ENCODE results near the gene PACC1. TPM values are rescaled to one million over a fixed set of nuclear protein-coding genes. Genes with fewer than 3 reads are reported as not detected.

Gene PACC1
- polyA plus RNA-seq, 2 of the 4 experiments (the other 2 are of a cell fraction): 11.9 to 19.6 TPM

- Histone ChIP-seq H3K4me2 (no peak overlapping the region), H3K9me3 (no peaks in the 10 kb centered on the region), H3K4me1 (no peaks in the 10 kb centered on the region), H3K4me3 (no peak overlapping the region), H3K27ac (no peak overlapping the region)
- FAIRE-seq (no peak), ATAC-seq (no peak), DNase-seq (ENCODE audit: low read depth in 1 of 2, low spot score in 1 of 2) (no peak)
- TF ChIP-seq NFE2L2 (conservative IDR thresholded peaks at IDR 0.05; ENCODE audit: low read length) (no peak), ZFP36 (IDR thresholded peaks at IDR 0.05; ENCODE audit: borderline replicate concordance, partially characterized antibody) (no peak), NPAS2 (CRISPR knock-in tag; IDR thresholded peaks at IDR 0.05; ENCODE audit: borderline replicate concordance) (no peak), KDM1A (IDR thresholded peaks at IDR 0.05; ENCODE audit: low read depth) (no peak), FOSL2 (IDR thresholded peaks at IDR 0.05) (no peak), FOSL2 (CRISPR knock-in tag; IDR thresholded peaks at IDR 0.05) (no peak), ZC3H11A (IDR thresholded peaks at IDR 0.05) (no peak), HOXB13 (CRISPR knock-in tag; IDR thresholded peaks at IDR 0.05; ENCODE audit: low read depth) (no peak), EP300 (IDR thresholded peaks at IDR 0.05) (no peak)
- CTCF ChIA-PET: interaction anchor here (1.1 to 1.6 kb wide), 2 partner anchors 126 to 281 kb away, joined by 4 to 9 read pairs; no protein-coding TSS in a partner anchor
- WGBS (ENCODE audit: missing lambda C conversion rate): 96% methylated on average over 10 of the region's 10 CpGs
- POLR2A ChIA-PET: no interaction called here
These were observed 62.9 kb downstream of the PACC1 start for GRCh38 chr1:212351588-212352362.

DNA sequence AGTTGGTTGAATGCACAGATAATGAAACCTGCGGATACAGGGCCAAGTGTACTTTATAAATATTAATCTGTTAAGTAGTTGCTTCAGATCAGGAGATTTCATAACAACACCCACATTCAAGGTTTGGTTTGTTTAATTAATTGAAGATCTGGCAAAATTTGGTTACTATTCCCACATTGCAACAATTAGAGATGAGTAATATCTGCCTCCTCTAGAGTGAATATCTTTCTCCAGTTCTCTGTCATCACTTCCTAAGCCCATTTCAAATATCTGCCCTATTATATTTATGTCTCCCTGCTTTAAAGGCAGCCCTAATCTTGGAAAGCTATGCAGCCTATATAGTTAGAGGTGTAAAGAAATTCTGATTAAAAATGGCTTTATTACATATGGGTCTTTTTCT is 68.1 kb downstream of the PACC1 start:
- CTCF ChIA-PET: interaction anchor here (1.1 to 2.6 kb wide), 3 partner anchors 15 to 276 kb away, joined by 3 to 12 read pairs (median 5); no protein-coding TSS in a partner anchor
- H3K9me3 ChIP-seq: no peaks in the 10 kb centered on the region
- FAIRE-seq (no peak), ATAC-seq (no peak), DNase-seq (ENCODE audit: low read depth in 1 of 2, low spot score in 1 of 2) (no peak)
- WGBS (ENCODE audit: missing lambda C conversion rate): 95% methylated on average over 1 of the region's 1 CpG
- no peaks in the 10 kb centered on the region for H3K4me1 ChIP-seq
- H3K27ac ChIP-seq: no peak overlapping the region
- H3K4me2 ChIP-seq: no peak overlapping the region
- POLR2A ChIA-PET: no interaction called here
- no peak overlapping the region for H3K4me3 ChIP-seq
- TF ChIP-seq ZNF302 (CRISPR knock-in tag; IDR thresholded peaks at IDR 0.05) (no peak), HOXA7 (CRISPR knock-in tag; IDR thresholded peaks at IDR 0.05) (no peak), BHLHE40 (IDR thresholded peaks at IDR 0.05; ENCODE audit: low read depth, low read length) (no peak), FOXS1 (CRISPR knock-in tag; IDR thresholded peaks at IDR 0.05) (no peak), NR3C1 (IDR thresholded peaks at IDR 0.05) (no peak), RNF2 (IDR thresholded peaks at IDR 0.05; ENCODE audit: borderline replicate concordance, low read depth) (no peak)
- TF ChIP-seq, protein P1, sequence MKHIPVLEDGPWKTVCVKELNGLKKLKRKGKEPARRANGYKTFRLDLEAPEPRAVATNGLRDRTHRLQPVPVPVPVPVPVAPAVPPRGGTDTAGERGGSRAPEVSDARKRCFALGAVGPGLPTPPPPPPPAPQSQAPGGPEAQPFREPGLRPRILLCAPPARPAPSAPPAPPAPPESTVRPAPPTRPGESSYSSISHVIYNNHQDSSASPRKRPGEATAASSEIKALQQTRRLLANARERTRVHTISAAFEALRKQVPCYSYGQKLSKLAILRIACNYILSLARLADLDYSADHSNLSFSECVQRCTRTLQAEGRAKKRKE (CRISPR knock-in tag; IDR thresholded peaks at IDR 0.05; ENCODE audit: low read depth): no peak

GRCh38 chr1:212344905-212345304 is 69.8 kb downstream of the PACC1 start:
- FAIRE-seq (no peak), ATAC-seq (no peak), DNase-seq (ENCODE audit: low read depth in 1 of 2, low spot score in 1 of 2) (no peak)
- WGBS (ENCODE audit: missing lambda C conversion rate): 90% methylated on average over 4 of the region's 4 CpGs
- no peak overlapping the region for H3K27ac ChIP-seq
- no peak overlapping the region for H3K4me2 ChIP-seq
- TF ChIP-seq TFCP2L1 (CRISPR knock-in tag; IDR thresholded peaks at IDR 0.05): no peak
- TF ChIP-seq BCL3 (IDR thresholded peaks at IDR 0.05): no peak
- no peak for TF ChIP-seq RFX5 (IDR thresholded peaks at IDR 0.05)
- TF ChIP-seq HMGXB4 (CRISPR knock-in tag; IDR thresholded peaks at IDR 0.05; ENCODE audit: borderline replicate concordance): no peak
- TF ChIP-seq, protein P2, sequence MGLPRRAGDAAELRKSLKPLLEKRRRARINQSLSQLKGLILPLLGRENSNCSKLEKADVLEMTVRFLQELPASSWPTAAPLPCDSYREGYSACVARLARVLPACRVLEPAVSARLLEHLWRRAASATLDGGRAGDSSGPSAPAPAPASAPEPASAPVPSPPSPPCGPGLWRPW (IDR thresholded peaks at IDR 0.05): no peak
- no peak for TF ChIP-seq CHD4 (IDR thresholded peaks at IDR 0.05; ENCODE audit: borderline replicate concordance)
- TF ChIP-seq MAFK (IDR thresholded peaks at IDR 0.05; ENCODE audit: partially characterized antibody): no peak
- TF ChIP-seq FOSB (CRISPR knock-in tag; IDR thresholded peaks at IDR 0.05): no peak
- no peak for TF ChIP-seq POLR2A (IDR thresholded peaks at IDR 0.05; ENCODE audit: low read length)
- TF ChIP-seq CHD2 (IDR thresholded peaks at IDR 0.05; ENCODE audit: low read length, partially characterized antibody): no peak
- no peak for TF ChIP-seq RNF2 (IDR thresholded peaks at IDR 0.05; ENCODE audit: borderline replicate concordance, low read depth)
- no peak for TF ChIP-seq E2F6 (IDR thresholded peaks at IDR 0.05; ENCODE audit: borderline replicate concordance, low read depth)
- TF ChIP-seq NFE2L2 (conservative IDR thresholded peaks at IDR 0.05; ENCODE audit: low read length): no peak
- TF ChIP-seq EHF (CRISPR knock-in tag; IDR thresholded peaks at IDR 0.05): no peak
- no peaks in the 10 kb centered on the region for H3K4me1 ChIP-seq
- ChIA-PET POLR2A (no interaction called here), CTCF (interaction anchor here (1.2 kb wide), 1 partner anchor 21 kb away, joined by 3 read pairs; no protein-coding TSS in a partner anchor)
- H3K9me3 ChIP-seq: no peaks in the 10 kb centered on the region
- no peak overlapping the region for H3K4me3 ChIP-seq

All from A549 (cell line).